GM18951 (cell line): ENCODE measurements around the gene PAM16.

Experiments
- POLR2A ChIP-seq: IDR thresholded peaks from 4 replicates; pipeline ENCODE4 v1.6.1; 2011; ENCODE audit warnings: mild to moderate bottlenecking; ENCODE audit not compliant: insufficient read length, insufficient read depth; ENCODE audit errors: extremely low read depth
- in situ Hi-C: fragments of 300-500 bp; cut with MboI; formaldehyde crosslinking; loops from one replicate; pipeline ENCODE4 v1.12.0; 2022; ENCODE audit warnings: low sequenced_read_pairs, mixed read lengths, inconsistent platforms; ENCODE audit not compliant: unreplicated experiment

The PAM16 gene

DNA sequence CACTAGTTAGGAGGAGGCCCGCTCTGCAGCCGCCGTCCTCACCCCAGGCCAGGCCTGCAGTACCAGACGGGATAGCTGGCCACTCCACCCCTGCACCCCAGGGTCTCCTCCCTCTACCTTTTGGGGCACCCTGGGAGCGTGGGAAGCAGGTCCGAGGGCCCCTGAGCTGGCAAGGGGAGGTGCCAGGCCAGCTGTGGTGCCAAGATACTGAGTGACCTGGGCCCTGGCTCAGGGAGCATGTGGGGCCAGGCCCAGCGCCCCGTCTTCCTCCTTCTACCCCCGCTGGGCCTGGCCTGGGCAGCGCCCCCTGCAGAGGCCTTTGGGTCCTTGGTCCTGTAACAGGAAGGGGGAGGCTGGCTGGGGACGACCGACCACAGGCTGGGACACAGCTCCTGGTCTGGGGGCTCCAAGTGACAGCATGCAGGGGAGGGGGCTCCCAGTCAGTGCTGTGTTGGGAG lies 13.0 kb downstream of the PAM16 start:
- TF ChIP-seq POLR2A = no peak
- in situ Hi-C loops = no loop called here

DNA sequence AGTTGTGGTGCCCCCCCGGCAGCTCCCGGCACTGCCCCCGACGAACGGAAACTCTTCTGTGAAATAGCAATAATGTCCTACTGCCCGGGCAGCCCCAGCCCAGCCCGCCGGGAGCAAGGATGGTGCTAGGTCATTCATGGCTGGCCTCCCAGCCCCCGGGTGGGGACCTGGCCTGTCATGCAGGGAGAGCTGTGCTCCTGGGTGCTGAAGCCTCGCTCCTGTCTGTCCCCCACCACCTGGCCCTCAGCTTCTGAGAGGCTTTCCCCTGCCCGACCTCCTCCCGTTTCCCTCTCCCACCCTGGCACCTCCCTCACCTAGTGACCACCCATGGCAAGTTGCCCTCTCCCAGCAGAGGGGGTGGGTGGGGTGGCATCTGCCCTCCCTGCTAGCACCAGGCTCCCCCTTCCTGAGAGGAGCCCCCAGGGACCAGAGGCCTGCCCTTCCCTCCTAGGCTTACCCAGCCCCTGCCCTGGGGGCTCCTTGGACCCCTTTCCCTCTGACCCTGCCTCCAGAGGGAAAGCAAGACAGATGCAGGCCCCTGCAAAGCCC lies 13.5 kb downstream of the PAM16 start:
- in situ Hi-C loops = no loop called here
- TF ChIP-seq POLR2A = no peak

DNA sequence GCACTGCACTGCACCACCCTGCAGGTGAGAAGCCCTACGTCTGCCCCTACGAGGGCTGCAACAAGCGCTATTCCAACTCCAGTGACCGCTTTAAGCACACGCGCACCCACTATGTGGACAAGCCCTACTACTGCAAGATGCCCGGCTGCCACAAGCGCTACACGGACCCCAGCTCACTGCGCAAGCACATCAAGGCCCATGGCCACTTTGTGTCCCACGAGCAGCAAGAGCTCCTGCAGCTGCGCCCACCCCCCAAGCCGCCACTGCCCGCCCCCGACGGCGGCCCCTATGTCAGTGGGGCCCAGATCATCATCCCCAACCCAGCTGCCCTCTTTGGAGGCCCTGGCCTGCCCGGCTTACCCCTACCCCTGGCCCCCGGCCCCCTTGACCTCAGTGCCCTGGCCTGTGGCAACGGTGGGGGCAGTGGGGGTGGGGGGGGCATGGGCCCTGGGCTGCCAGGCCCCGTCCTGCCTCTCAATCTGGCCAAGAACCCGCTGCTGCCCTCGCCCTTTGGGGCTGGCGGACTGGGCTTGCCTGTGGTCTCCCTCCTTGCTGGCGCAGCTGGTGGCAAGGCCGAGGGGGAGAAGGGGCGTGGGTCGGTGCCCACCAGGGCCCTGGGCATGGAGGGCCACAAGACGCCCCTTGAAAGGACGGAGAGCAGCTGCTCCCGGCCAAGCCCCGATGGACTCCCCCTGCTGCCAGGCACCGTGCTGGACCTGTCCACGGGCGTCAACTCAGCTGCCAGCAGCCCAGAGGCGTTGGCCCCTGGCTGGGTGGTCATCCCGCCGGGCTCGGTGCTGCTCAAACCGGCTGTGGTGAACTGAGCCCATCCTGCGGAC lies 14.2 kb downstream of the PAM16 start:
- TF ChIP-seq POLR2A = no peak
- in situ Hi-C loops = no loop called here

DNA sequence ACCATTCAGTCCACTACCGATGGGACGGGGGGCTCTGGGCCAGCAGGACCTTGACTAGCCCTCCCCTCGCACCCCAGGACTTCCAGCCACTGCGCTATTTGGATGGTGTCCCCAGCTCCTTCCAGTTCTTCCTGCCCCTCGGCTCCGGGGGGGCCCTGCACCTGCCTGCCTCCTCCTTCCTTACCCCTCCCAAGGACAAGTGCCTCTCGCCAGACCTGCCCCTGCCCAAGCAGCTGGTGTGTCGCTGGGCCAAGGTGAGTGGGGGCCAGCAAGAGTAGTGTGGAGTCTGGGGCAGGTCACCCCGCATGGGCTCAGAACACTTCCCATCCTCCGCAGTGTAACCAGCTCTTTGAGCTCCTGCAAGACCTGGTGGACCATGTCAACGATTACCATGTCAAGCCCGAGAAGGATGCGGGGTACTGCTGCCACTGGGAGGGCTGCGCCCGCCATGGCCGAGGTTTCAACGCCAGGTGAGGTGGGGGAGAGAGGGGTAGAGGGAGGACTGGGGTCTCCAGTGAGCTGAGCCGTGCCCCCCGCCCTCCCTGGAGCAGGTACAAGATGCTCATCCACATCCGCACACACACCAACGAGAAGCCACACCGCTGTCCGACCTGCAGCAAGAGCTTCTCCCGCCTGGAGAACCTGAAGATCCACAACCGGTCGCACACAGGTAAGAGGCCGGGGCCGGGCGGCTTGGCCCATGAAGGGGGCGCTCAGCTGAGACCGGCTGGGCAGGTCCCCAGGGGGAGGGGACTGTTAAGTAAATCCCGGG lies 16.2 kb downstream of the PAM16 start:
- in situ Hi-C loops = loop anchor here (5.0 kb wide), 1 partner anchor 48 kb away; no protein-coding TSS in a partner anchor
- no peak for TF ChIP-seq POLR2A

DNA sequence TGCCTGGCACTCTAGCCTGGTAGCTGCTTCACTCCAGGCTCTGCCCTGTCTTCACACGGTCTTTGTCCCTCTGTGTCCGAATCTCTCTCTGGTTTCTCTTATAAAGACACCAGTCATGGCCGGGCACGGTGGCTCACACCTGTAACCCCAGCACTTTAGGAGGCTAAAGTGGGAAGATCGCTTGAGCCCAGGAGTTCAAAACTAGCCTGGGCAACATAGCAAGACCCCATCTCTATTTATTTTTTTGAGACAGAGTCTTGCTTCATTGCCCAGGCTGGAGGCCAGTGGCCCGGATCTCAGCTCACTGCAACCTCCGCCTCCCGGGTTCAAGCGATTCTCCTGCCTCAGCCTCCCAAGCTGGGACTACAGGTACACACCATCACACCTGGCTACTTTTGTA lies 17.4 kb downstream of the PAM16 start:
- in situ Hi-C loops = loop anchor here (5.0 kb wide), 1 partner anchor 46 kb away; no protein-coding TSS in a partner anchor

DNA sequence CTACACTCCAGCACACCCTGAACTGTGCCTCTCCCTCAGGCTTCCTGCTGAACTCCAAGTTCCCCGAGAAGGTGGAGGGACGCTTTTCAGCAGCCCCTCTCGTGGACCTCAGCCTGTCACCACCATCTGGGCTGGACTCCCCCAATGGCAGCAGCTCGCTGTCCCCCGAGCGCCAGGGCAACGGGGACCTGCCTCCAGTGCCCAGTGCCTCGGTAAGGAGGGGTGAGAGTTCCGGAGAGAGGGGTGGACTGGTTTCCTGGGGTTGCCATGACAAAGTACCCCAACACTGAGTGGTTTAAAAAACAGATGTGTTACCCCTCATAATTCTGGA lies 17.8 kb downstream of the PAM16 start:
- TF ChIP-seq POLR2A = no peak
- in situ Hi-C loops = loop anchor here (5.0 kb wide), 1 partner anchor 46 kb away; no protein-coding TSS in a partner anchor

DNA sequence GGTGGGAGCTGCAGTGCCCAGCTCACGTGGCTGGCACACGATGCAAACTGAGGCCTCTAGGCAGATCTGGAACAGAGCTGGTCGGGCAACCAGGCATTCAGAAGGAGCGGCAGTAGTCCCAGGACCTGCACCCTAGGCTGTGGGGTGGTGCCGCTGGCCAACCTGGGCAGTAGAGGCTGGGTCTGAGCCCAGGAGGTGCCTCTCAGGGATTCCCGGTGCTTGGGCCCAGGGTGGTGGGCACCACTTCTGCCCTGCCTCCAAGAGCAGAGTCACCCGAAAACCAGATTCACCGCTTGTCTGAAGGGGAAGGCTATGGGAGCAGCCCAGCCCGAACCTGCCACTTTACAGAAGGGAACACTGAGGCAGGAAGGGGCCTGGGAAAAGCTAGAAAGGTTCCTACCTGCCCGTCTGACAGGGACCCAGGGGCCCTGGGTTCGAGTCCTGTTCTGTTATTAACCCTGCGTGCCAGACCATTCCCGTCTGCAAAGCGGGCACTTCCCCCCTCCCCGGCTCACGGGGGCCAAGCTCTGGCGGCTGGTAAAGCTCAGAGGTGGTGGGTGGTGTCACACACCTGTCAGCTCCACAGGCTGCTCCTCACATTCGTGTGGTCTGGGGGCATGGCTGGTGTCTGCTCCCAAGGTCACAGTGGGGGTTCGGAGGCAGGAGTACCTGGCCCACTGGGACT lies 18.4 kb downstream of the PAM16 start:
- TF ChIP-seq POLR2A = no peak
- in situ Hi-C loops = loop anchor here (5.0 kb wide), 1 partner anchor 45 kb away; no protein-coding TSS in a partner anchor

DNA sequence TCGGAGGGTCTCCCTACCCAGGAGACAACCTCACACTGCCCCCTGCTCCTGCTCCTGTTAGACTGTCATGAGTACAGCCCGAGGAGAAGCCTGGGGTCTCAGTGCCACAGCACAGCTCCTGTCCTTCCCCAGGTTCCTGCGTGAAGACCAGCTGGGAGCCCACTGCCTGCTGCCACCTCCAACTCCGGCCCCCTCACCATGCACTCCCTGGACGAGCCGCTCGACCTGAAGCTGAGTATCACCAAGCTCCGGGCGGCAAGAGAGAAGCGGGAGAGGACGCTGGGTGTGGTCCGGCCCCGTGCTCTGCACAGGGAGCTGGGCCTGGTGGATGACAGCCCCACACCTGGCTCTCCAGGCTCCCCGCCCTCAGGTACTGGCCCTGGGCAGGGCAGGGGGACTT lies 19.0 kb downstream of the PAM16 start:
- TF ChIP-seq POLR2A = no peak
- in situ Hi-C loops = loop anchor here (5.0 kb wide), 1 partner anchor 45 kb away; no protein-coding TSS in a partner anchor

DNA sequence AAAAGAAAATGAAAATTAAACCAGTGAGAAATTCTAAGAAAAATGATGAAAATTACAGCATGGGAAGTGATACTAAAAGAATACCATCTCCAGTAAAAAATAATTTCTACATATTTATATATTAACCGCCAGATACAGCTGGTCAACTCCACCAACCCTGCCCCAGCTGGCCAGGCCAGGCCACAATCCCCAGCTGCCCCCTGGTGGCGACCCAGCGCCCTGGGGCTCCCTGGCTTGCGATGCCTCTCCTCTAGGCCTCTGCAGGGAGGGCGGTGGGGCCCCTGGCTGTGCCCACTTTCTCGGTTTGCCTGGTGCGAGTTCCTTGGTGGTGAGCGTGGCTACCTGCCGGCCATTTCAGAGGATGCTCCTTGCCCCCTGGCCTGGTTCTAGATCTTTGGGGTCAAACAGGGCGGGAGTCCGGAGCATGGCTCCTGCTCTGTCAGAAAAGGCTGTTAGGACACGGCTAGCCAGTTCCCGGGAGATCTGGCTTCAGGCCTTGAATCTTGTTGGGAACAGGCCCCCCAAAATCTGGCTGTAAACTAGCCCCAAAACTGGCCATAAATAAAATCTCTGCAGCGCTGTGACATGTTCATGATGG lies 20.7 kb downstream of the PAM16 start:
- in situ Hi-C loops = loop anchor here (5.0 kb wide), 1 partner anchor 43 kb away; no protein-coding TSS in a partner anchor
- TF ChIP-seq POLR2A = no peak

DNA sequence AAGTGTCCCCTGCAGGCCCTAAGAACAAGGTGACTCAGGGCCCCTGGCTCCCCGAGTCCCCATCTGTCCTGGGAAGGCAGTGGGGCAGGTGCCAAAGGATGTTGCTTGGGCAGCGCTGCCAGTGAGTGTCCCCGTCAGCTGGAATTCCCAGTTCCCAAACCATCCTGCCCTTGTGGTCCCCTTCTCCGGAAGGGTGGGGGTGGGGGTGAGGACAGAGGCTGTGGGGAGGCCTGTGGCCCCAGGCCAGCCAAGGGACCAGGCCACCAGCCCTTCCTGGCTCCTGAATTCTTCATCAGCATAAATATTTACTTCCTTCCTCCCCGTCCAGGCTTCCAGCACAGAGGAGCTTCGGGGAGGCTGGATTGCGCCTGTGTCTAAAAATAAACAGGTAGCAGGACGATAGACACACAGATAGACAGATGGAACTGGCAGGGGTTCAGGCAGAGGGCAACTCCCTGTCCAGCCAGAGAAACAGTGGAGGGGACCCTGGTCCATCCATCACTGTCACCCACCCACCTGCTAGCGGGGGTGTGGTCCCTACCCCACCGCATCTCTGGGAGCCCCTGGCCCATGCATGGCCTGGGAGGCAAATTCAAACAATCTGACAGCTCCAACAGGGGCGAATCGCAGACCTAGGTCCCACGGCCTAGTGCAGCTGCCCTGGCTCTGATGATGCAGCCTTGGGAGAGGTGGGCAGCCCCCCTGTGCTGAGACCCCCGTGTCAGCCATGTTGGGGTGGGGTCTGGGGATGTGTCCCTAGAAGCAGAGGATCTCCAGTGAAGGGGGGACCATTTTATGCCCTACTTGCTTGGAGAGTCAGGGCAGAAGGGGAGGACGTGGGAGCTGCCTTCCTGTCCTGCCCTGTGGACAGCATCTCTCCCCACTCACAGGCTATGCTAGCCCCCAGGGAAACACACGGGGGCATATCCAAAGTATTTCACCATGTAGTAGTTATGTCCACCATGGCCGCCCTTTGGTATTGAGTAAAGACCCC lies 22.0 kb downstream of the PAM16 start:
- in situ Hi-C loops = no loop called here
- no peak for TF ChIP-seq POLR2A

DNA sequence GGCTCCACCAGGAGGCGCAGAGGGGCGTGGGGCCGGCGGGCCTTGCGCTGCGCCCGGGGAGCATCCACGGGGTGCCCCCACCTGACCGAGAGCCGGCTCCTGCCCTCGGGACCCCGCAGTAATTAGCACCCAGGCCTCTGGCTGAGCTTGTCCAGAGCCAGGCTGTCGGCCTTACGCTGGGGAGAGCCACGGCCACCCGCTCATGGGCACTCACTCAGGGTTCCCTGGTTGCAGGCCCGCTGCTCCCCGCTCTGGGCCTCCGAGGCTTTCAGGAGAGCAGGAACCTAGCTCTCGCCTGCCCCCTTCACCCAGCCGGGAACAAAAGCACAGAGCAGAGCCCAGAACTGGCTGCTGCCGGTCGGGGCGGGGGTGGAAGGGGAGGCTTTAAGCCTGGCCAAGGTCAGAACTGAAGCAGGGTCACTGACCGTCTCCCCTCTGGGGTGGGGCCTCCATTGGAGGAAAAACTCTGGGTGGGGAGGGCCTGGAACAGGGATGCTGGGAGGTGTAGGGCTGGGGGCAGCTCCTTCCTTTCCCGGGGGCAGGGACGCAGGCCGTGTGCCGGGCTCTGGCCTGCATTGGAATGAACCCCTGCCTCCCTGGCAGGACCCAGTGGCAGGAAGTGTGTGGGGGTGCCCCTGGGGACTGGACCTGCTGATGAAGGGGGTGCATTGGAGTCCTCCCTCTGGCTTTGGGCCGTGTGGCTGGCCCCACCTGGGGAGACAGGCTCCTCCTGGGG lies 22.9 kb downstream of the PAM16 start:
- in situ Hi-C loops = no loop called here
- no peak for TF ChIP-seq POLR2A
